ENCODE measurements around the gene GNPNAT1.

Gene GNPNAT1

GRCh38 chr14:52837451-52837850 is 46.0 kb upstream of the GNPNAT1 start:
- ATAC-seq, result no peak
- no peak for TF ChIP-seq SNAI2 (CRISPR knock-in tag; IDR thresholded peaks at IDR 0.05)
- no peak for TF ChIP-seq ZFP30 (CRISPR knock-in tag; IDR thresholded peaks at IDR 0.05)
- no peak for TF ChIP-seq ESRRG (CRISPR knock-in tag; IDR thresholded peaks at IDR 0.05)
- TF ChIP-seq POU6F1 (CRISPR knock-in tag; IDR thresholded peaks at IDR 0.05; ENCODE audit: borderline replicate concordance, low read depth), result no peak
- TF ChIP-seq PPARA (CRISPR knock-in tag; IDR thresholded peaks at IDR 0.05; ENCODE audit: borderline replicate concordance), result no peak
- TF ChIP-seq ARNTL (CRISPR knock-in tag; IDR thresholded peaks at IDR 0.05; ENCODE audit: borderline replicate concordance, low read depth), result no peak
- TF ChIP-seq CREB5 (CRISPR knock-in tag; IDR thresholded peaks at IDR 0.05; ENCODE audit: low read depth), result no peak
- TF ChIP-seq ZNF8 (CRISPR knock-in tag; IDR thresholded peaks at IDR 0.05), result no peak
- no peak for TF ChIP-seq ZC3H10 (CRISPR knock-in tag; IDR thresholded peaks at IDR 0.05)
- no peak for TF ChIP-seq ISL1 (CRISPR knock-in tag; IDR thresholded peaks at IDR 0.05)
- no peak for TF ChIP-seq TSHZ2 (CRISPR knock-in tag; IDR thresholded peaks at IDR 0.05)
- TF ChIP-seq PATZ1 (CRISPR knock-in tag; IDR thresholded peaks at IDR 0.05; ENCODE audit: borderline replicate concordance), result no peak
- TF ChIP-seq TOX (CRISPR knock-in tag; IDR thresholded peaks at IDR 0.05; ENCODE audit: borderline replicate concordance), result no peak
- TF ChIP-seq ZNF70 (CRISPR knock-in tag; IDR thresholded peaks at IDR 0.05), result no peak
- TF ChIP-seq TCF4 (CRISPR knock-in tag; IDR thresholded peaks at IDR 0.05; ENCODE audit: borderline replicate concordance), result no peak
- no peak for TF ChIP-seq CSDC2 (CRISPR knock-in tag; IDR thresholded peaks at IDR 0.05)

- ATAC-seq, result no peak
- TF ChIP-seq RARB (CRISPR knock-in tag; IDR thresholded peaks at IDR 0.05) (no peak), GLIS3 (CRISPR knock-in tag; IDR thresholded peaks at IDR 0.05) (no peak), ZNF8 (CRISPR knock-in tag; IDR thresholded peaks at IDR 0.05) (no peak), ZC3H10 (CRISPR knock-in tag; IDR thresholded peaks at IDR 0.05) (no peak), PPARA (CRISPR knock-in tag; IDR thresholded peaks at IDR 0.05; ENCODE audit: borderline replicate concordance) (no peak), ZNF565 (CRISPR knock-in tag; conservative IDR thresholded peaks at IDR 0.05; ENCODE audit: low read depth) (no peak), ZFP30 (CRISPR knock-in tag; IDR thresholded peaks at IDR 0.05) (no peak), BACH2 (CRISPR knock-in tag; IDR thresholded peaks at IDR 0.05; ENCODE audit: borderline replicate concordance) (no peak), CSDC2 (CRISPR knock-in tag; IDR thresholded peaks at IDR 0.05) (no peak), OSR1 (CRISPR knock-in tag; IDR thresholded peaks at IDR 0.05) (no peak), CSRNP3 (CRISPR knock-in tag; IDR thresholded peaks at IDR 0.05) (no peak), ZFP3 (CRISPR knock-in tag; IDR thresholded peaks at IDR 0.05) (no peak), POU6F1 (CRISPR knock-in tag; IDR thresholded peaks at IDR 0.05; ENCODE audit: borderline replicate concordance, low read depth) (no peak), ESRRG (CRISPR knock-in tag; IDR thresholded peaks at IDR 0.05) (no peak), TCF4 (CRISPR knock-in tag; IDR thresholded peaks at IDR 0.05; ENCODE audit: borderline replicate concordance) (no peak), SNAI2 (CRISPR knock-in tag; IDR thresholded peaks at IDR 0.05) (no peak), TSHZ2 (CRISPR knock-in tag; IDR thresholded peaks at IDR 0.05) (no peak), ISL1 (CRISPR knock-in tag; IDR thresholded peaks at IDR 0.05) (no peak; the same call in 1 of the 2 replicates)
Measured at GRCh38 chr14:52836063-52836462, 44.7 kb upstream of the GNPNAT1 start.
